ENCODE results near the gene RBM20.

RBM20 gene

DNA sequence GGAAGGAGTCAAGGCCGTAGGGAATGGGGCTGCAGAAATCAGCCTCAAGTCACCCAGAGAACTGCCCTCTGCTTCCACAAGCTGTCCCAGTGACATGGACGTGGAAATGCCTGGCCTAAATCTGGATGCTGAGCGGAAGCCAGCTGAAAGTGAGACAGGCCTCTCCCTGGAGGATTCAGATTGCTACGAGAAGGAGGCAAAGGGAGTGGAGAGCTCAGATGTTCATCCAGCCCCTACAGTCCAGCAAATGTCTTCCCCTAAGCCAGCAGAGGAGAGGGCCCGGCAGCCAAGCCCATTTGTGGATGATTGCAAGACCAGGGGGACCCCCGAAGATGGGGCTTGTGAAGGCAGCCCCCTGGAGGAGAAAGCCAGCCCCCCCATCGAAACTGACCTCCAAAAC, 177.4 kb downstream of the RBM20 start:
- H3K4me3 ChIP-seq (ENCODE audit: control insufficient read depth in 1 of 7, extremely low read depth in 1 of 7, insufficient read depth in 4 of 7, low read depth in 2 of 7, low read length in 6 of 7) = no peak overlapping the region
- 96% methylated on average over 7 of the region's 7 CpGs for WGBS (ENCODE audit: insufficient coverage)

DNA sequence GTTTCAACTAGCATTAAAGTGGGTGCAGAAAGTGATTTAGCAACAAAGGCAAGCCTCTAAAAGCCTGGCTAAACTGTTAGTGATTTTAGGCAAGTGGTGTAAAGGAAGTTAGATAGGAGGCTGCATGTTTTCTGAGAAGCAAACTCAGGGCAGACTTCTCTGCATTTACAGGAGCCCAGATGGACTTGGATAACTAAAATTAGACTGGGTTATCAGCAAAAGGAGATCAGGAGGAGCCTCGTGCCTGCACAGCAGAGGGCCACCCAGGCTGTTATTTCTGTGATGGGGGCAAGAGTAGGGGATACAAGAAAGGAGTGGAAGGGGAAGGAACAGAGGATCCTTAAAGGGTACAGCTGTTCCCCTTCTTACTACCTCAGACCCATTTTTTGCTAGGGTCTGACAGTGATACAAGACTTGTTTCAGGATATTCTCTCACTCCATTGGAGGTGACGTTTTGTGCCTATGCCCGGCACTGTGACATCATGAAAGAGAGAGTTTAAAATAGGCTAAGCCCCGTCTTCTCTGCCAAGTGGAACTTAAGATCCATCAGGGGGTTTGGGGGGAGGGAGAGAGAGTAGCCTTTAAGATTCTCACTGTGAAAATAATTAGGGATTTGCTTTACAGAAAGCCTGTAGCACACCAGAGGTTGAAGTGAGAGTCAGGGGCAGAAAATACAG, 178.0 kb downstream of the RBM20 start:
- no peak for DNase-seq
- no peak overlapping the region for H3K27ac ChIP-seq (ENCODE audit: insufficient read depth in 1 of 2, low read depth in 1 of 2, low read length in 2 of 2, poor library complexity in 1 of 2, severe bottlenecking in 2 of 2)
- POLR2A ChIA-PET = interaction anchor here (1.1 kb wide), 1 partner anchor 13 kb away, joined by 3 read pairs; no protein-coding TSS in a partner anchor
- no peak overlapping the region for H3K4me3 ChIP-seq (ENCODE audit: control insufficient read depth in 1 of 7, extremely low read depth in 1 of 7, insufficient read depth in 4 of 7, low read depth in 2 of 7, low read length in 6 of 7)
- H3K9me3 ChIP-seq (ENCODE audit: control extremely low read depth in 1 of 5, control insufficient read depth in 4 of 5, insufficient read depth in 2 of 5, low read depth in 1 of 5, low read length in 4 of 5) = no peaks in the 10 kb centered on the region
- no peaks in the 10 kb centered on the region for H3K27me3 ChIP-seq (replicated peaks in 2 of 5; ENCODE audit: control insufficient read depth in 4 of 5, insufficient read depth in 5 of 5, low read length in 4 of 5)
- CTCF ChIA-PET = interaction anchor here (0.9 to 1.4 kb wide), 4 partner anchors 8 to 35 kb away, joined by 3 to 4 read pairs (median 3); no protein-coding TSS in a partner anchor
- 75% methylated on average over 4 of the region's 4 CpGs for WGBS (ENCODE audit: insufficient coverage)
- no peaks in the 10 kb centered on the region for H3K36me3 ChIP-seq (ENCODE audit: control insufficient read depth in 4 of 4, insufficient read depth in 4 of 4, low read length in 3 of 4)
- H3K4me1 ChIP-seq (ENCODE audit: control extremely low read depth in 1 of 4, control insufficient read depth in 4 of 4, insufficient read depth in 4 of 4, low read length in 3 of 4) = peaks cover 0 to 8% (median 2%) of the 10 kb centered on the region in 4 experiments

More for the DNA sequence above, 177.4 kb downstream of the RBM20 start:
- POLR2A ChIA-PET = interaction anchor here (1.1 kb wide), 1 partner anchor 14 kb away, joined by 3 read pairs; no protein-coding TSS in a partner anchor
- Histone ChIP-seq H3K4me1 (ENCODE audit: control extremely low read depth in 1 of 4, control insufficient read depth in 4 of 4, insufficient read depth in 4 of 4, low read length in 3 of 4) (peaks cover 0 to 8% (median 2%) of the 10 kb centered on the region in 4 experiments), H3K9me3 (ENCODE audit: control extremely low read depth in 1 of 5, control insufficient read depth in 4 of 5, insufficient read depth in 2 of 5, low read depth in 1 of 5, low read length in 4 of 5) (no peaks in the 10 kb centered on the region), H3K27me3 (replicated peaks in 2 of 5; ENCODE audit: control insufficient read depth in 4 of 5, insufficient read depth in 5 of 5, low read length in 4 of 5) (no peaks in the 10 kb centered on the region), H3K27ac (ENCODE audit: insufficient read depth in 1 of 2, low read depth in 1 of 2, low read length in 2 of 2, poor library complexity in 1 of 2, severe bottlenecking in 2 of 2) (no peak overlapping the region), H3K36me3 (ENCODE audit: control insufficient read depth in 4 of 4, insufficient read depth in 4 of 4, low read length in 3 of 4) (no peaks in the 10 kb centered on the region)
- DNase-seq = no peak
- CTCF ChIA-PET = interaction anchor here (0.6 to 1.1 kb wide), 2 partner anchors 9 to 22 kb away, joined by 3 read pairs; no protein-coding TSS in a partner anchor

GRCh38 chr10:110822712-110823311, 178.7 kb downstream of the RBM20 start:
- no peak overlapping the region for H3K27ac ChIP-seq (ENCODE audit: insufficient read depth in 1 of 2, low read depth in 1 of 2, low read length in 2 of 2, poor library complexity in 1 of 2, severe bottlenecking in 2 of 2)
- no peaks in the 10 kb centered on the region for H3K9me3 ChIP-seq (ENCODE audit: control extremely low read depth in 1 of 5, control insufficient read depth in 4 of 5, insufficient read depth in 2 of 5, low read depth in 1 of 5, low read length in 4 of 5)
- H3K27me3 ChIP-seq (replicated peaks in 2 of 5; ENCODE audit: control insufficient read depth in 4 of 5, insufficient read depth in 5 of 5, low read length in 4 of 5) = no peaks in the 10 kb centered on the region
- POLR2A ChIA-PET = no interaction called here
- H3K36me3 ChIP-seq (ENCODE audit: control insufficient read depth in 4 of 4, insufficient read depth in 4 of 4, low read length in 3 of 4) = no peaks in the 10 kb centered on the region
- peaks cover 0 to 8% (median 2%) of the 10 kb centered on the region in 4 experiments for H3K4me1 ChIP-seq (ENCODE audit: control extremely low read depth in 1 of 4, control insufficient read depth in 4 of 4, insufficient read depth in 4 of 4, low read length in 3 of 4)
- H3K4me3 ChIP-seq (ENCODE audit: control insufficient read depth in 1 of 7, extremely low read depth in 1 of 7, insufficient read depth in 4 of 7, low read depth in 2 of 7, low read length in 6 of 7) = no peak overlapping the region
- no peak for DNase-seq
- 99% methylated on average over 7 of the region's 8 CpGs for WGBS (ENCODE audit: insufficient coverage)
- CTCF ChIA-PET = interaction anchor here (0.6 to 1.4 kb wide), 5 partner anchors 10 to 450 kb away, joined by 3 to 4 read pairs (median 3); no protein-coding TSS in a partner anchor

DNA sequence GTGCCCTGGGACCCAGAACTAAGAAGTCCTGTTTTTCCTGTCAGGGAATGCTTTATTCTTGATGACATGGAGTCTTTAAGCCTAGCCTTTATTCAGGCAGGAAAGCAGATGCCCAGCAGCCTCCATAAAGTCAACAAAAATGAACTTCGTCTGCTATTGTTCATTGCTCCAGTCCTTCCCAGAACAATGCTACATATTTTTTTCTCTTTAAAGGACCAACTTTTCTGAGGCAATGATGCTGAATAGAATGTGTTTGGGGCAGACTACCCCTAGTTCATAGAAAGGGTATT, 180.0 kb downstream of the RBM20 start:
- peaks cover 0 to 8% (median 2%) of the 10 kb centered on the region in 4 experiments for H3K4me1 ChIP-seq (ENCODE audit: control extremely low read depth in 1 of 4, control insufficient read depth in 4 of 4, insufficient read depth in 4 of 4, low read length in 3 of 4)
- no peak for DNase-seq
- H3K27me3 ChIP-seq (replicated peaks in 2 of 5; ENCODE audit: control insufficient read depth in 4 of 5, insufficient read depth in 5 of 5, low read length in 4 of 5) = no peaks in the 10 kb centered on the region
- no peaks in the 10 kb centered on the region for H3K36me3 ChIP-seq (ENCODE audit: control insufficient read depth in 4 of 4, insufficient read depth in 4 of 4, low read length in 3 of 4)
- ChIA-PET CTCF (no interaction called here), POLR2A (no interaction called here)
- no CpG with 5 or more reads among the region's 1 CpG for WGBS (ENCODE audit: insufficient coverage)
- no peak overlapping the region for H3K4me3 ChIP-seq (ENCODE audit: control insufficient read depth in 1 of 7, extremely low read depth in 1 of 7, insufficient read depth in 4 of 7, low read depth in 2 of 7, low read length in 6 of 7)
- H3K9me3 ChIP-seq (ENCODE audit: control extremely low read depth in 1 of 5, control insufficient read depth in 4 of 5, insufficient read depth in 2 of 5, low read depth in 1 of 5, low read length in 4 of 5) = no peaks in the 10 kb centered on the region
- no peak overlapping the region for H3K27ac ChIP-seq (ENCODE audit: insufficient read depth in 1 of 2, low read depth in 1 of 2, low read length in 2 of 2, poor library complexity in 1 of 2, severe bottlenecking in 2 of 2)

DNA sequence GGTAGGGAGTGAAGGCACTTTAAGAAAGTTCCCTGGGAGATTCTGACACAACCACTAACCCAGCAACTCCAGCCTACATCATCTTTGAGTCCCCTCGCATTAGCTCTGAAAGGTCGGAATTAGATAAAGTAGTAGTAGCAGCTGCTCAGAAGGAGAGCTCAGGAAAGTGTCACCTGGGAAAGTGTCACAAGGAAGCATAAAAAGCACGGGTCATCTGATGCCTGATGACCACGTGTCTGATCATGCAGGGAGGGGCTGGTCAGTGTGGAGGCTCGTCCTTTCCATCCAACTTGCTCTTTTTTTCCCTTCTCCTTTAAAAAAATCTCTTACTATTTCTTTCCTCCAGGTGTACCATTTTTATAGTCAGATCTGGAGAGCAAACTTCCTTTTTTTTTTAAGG, 180.5 kb downstream of the RBM20 start:
- Histone ChIP-seq H3K4me3 (ENCODE audit: control insufficient read depth in 1 of 7, extremely low read depth in 1 of 7, insufficient read depth in 4 of 7, low read depth in 2 of 7, low read length in 6 of 7) (no peak overlapping the region), H3K9me3 (ENCODE audit: control extremely low read depth in 1 of 5, control insufficient read depth in 4 of 5, insufficient read depth in 2 of 5, low read depth in 1 of 5, low read length in 4 of 5) (no peaks in the 10 kb centered on the region), H3K27ac (ENCODE audit: insufficient read depth in 1 of 2, low read depth in 1 of 2, low read length in 2 of 2, poor library complexity in 1 of 2, severe bottlenecking in 2 of 2) (no peak overlapping the region), H3K36me3 (ENCODE audit: control insufficient read depth in 4 of 4, insufficient read depth in 4 of 4, low read length in 3 of 4) (no peaks in the 10 kb centered on the region), H3K27me3 (replicated peaks in 2 of 5; ENCODE audit: control insufficient read depth in 4 of 5, insufficient read depth in 5 of 5, low read length in 4 of 5) (no peaks in the 10 kb centered on the region), H3K4me1 (ENCODE audit: control extremely low read depth in 1 of 4, control insufficient read depth in 4 of 4, insufficient read depth in 4 of 4, low read length in 3 of 4) (peaks cover 0 to 8% (median 2%) of the 10 kb centered on the region in 4 experiments)
- 93% methylated on average over 3 of the region's 5 CpGs for WGBS (ENCODE audit: insufficient coverage)
- ChIA-PET CTCF (no interaction called here), POLR2A (no interaction called here)
- no peak for DNase-seq

DNA sequence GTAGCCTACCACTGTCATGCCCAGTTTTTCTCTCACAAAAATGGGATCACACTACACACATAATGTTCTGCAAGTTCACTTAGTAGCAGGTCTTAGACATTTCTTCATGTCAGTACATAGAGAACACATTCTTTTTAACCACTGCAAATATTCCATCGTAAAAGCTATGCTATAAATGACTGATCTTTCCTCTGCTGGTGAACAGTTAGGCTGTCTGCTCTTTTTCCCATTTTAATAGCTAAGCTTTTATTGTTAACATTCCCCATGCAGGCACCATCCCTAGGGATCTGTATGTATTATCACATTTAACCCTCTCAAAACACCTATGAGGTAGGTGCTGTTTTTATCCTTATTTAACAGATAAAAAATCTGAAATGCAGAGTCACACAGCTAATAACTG, 181.4 kb downstream of the RBM20 start:
- 100% methylated on average over 1 of the region's 1 CpG for WGBS (ENCODE audit: insufficient coverage)
- Histone ChIP-seq H3K9me3 (ENCODE audit: control extremely low read depth in 1 of 5, control insufficient read depth in 4 of 5, insufficient read depth in 2 of 5, low read depth in 1 of 5, low read length in 4 of 5) (no peaks in the 10 kb centered on the region), H3K27ac (ENCODE audit: insufficient read depth in 1 of 2, low read depth in 1 of 2, low read length in 2 of 2, poor library complexity in 1 of 2, severe bottlenecking in 2 of 2) (no peak overlapping the region), H3K27me3 (replicated peaks in 2 of 5; ENCODE audit: control insufficient read depth in 4 of 5, insufficient read depth in 5 of 5, low read length in 4 of 5) (no peaks in the 10 kb centered on the region), H3K36me3 (ENCODE audit: control insufficient read depth in 4 of 4, insufficient read depth in 4 of 4, low read length in 3 of 4) (no peaks in the 10 kb centered on the region), H3K4me3 (ENCODE audit: control insufficient read depth in 1 of 7, extremely low read depth in 1 of 7, insufficient read depth in 4 of 7, low read depth in 2 of 7, low read length in 6 of 7) (no peak overlapping the region), H3K4me1 (ENCODE audit: control extremely low read depth in 1 of 4, control insufficient read depth in 4 of 4, insufficient read depth in 4 of 4, low read length in 3 of 4) (peaks cover 0 to 8% (median 2%) of the 10 kb centered on the region in 4 experiments)
- DNase-seq = no peak
- CTCF ChIA-PET = no interaction called here
- POLR2A ChIA-PET = no interaction called here

GRCh38 chr10:110827410-110827809, 183.3 kb downstream of the RBM20 start:
- no peak overlapping the region for H3K4me3 ChIP-seq (ENCODE audit: control insufficient read depth in 1 of 7, extremely low read depth in 1 of 7, insufficient read depth in 4 of 7, low read depth in 2 of 7, low read length in 6 of 7)
- POLR2A ChIA-PET = no interaction called here
- WGBS (ENCODE audit: insufficient coverage) = 93% methylated on average over 2 of the region's 4 CpGs
- no peak for DNase-seq
- CTCF ChIA-PET = interaction anchor here (1.2 kb wide), 1 partner anchor 10 kb away, joined by 3 read pairs; no protein-coding TSS in a partner anchor
- H3K27ac ChIP-seq (ENCODE audit: insufficient read depth in 1 of 2, low read depth in 1 of 2, low read length in 2 of 2, poor library complexity in 1 of 2, severe bottlenecking in 2 of 2) = no peak overlapping the region
- H3K9me3 ChIP-seq (ENCODE audit: control extremely low read depth in 1 of 5, control insufficient read depth in 4 of 5, insufficient read depth in 2 of 5, low read depth in 1 of 5, low read length in 4 of 5) = no peaks in the 10 kb centered on the region
- H3K36me3 ChIP-seq (ENCODE audit: control insufficient read depth in 4 of 4, insufficient read depth in 4 of 4, low read length in 3 of 4) = no peaks in the 10 kb centered on the region
- peaks cover 0 to under 1% (median 0%) of the 10 kb centered on the region in 4 experiments for H3K4me1 ChIP-seq (ENCODE audit: control extremely low read depth in 1 of 4, control insufficient read depth in 4 of 4, insufficient read depth in 4 of 4, low read length in 3 of 4)
- H3K27me3 ChIP-seq (replicated peaks in 2 of 5; ENCODE audit: control insufficient read depth in 4 of 5, insufficient read depth in 5 of 5, low read length in 4 of 5) = no peaks in the 10 kb centered on the region
